HCT116 (cell line): ENCODE measurements around the gene RAPGEFL1. TPM values are rescaled to one million over a fixed set of nuclear protein-coding genes. Genes with fewer than 3 reads are reported as not detected.

ENCODE experiments used
- ATAC-seq: fragments of 200-7000 bp; cut with Tn5 transposase; 2 replicates; pipeline ENCODE4 v1.9.1; 2020; ENCODE audit warnings: mild to moderate bottlenecking, moderate library complexity
- BruUV-seq: library from RNA; stranded (reverse); fragments of 400-500 nt; replicated peaks from 2 replicates; lab custom pipeline; 2021; lab: Mats Ljungman, UMichigan
- CTCF ChIA-PET: fragments of 300-600 bp; sonication (Branson Sonifier 250); formaldehyde crosslinking; loops from one replicate; lab custom pipeline; 2021; ENCODE audit warnings: antibody characterized with exemption; lab: Charles Lee
- POLR2A ChIA-PET: fragments of 300-600, 350-600 bp; sonication (Branson Sonifier 250); formaldehyde crosslinking; loops from one replicate; lab custom pipeline; 2021; ENCODE audit warnings: antibody characterized with exemption; lab: Charles Lee
- RAD21 ChIA-PET, 2 experiments: fragments of 300-600 bp; sonication (Branson Sonifier 250); formaldehyde crosslinking; loops; one replicate each; lab custom pipeline; 2023; ENCODE audit warnings: low total read pairs in 2 of 2; ENCODE audit not compliant: uncharacterized antibody in 2 of 2, unreplicated experiment in 2 of 2, low non-redundant PET in 1 of 2; lab: Charles Lee
- DNase-seq: peaks from one replicate; pipeline ENCODE4 v3.0.0-alpha.2; 2010; ENCODE audit warnings: low read depth, low spot score
- H2AFZ ChIP-seq: fragments of 200-600 bp; shearing (Covaris generic), sonication (generic); 2 replicates; pipeline ENCODE4 v1.6.1; 2017; ENCODE audit warnings: low read depth, mixed run types, mixed read lengths, antibody characterized with exemption, low read length; ENCODE audit not compliant: poor library complexity, severe bottlenecking
- H3K27ac ChIP-seq: 2 replicates; pipeline ENCODE4 v1.5.1; 2012; ENCODE audit warnings: low read depth, low read length
- H3K27me3 ChIP-seq: fragments of 200-600 bp; sonication (generic); 2 replicates; pipeline ENCODE4 v1.6.1; 2016; ENCODE audit warnings: mixed run types, low read length, mixed read lengths; ENCODE audit not compliant: insufficient read depth
- H3K36me3 ChIP-seq, 2 experiments: fragments of 200-500 bp in 1 of 2; fragments of 200-600 bp in 1 of 2; sonication (Bioruptor generic) in 1 of 2; sonication (generic) in 1 of 2; 2 replicates each; pipeline versions ENCODE4 v1.5.1 to v1.6.1; 2014 to 2016; ENCODE audit warnings: low read length in 2 of 2, inconsistent platforms in 1 of 2, mixed read lengths in 1 of 2, mixed run types in 1 of 2; ENCODE audit not compliant: insufficient read depth in 2 of 2, control insufficient read depth in 1 of 2
- H3K4me1 ChIP-seq, 2 experiments: fragments of 200-600 bp in 1 of 2; sonication (generic) in 1 of 2; 2 replicates each; pipeline versions ENCODE4 v1.5.1 to v1.6.1; 2012 to 2017; ENCODE audit warnings: low read length in 2 of 2, inconsistent platforms in 1 of 2, mild to moderate bottlenecking in 1 of 2, mixed read lengths in 1 of 2, mixed run types in 1 of 2, moderate library complexity in 1 of 2; ENCODE audit not compliant: insufficient read depth in 2 of 2, control insufficient read depth in 1 of 2
- H3K4me2 ChIP-seq: fragments of 200-600 bp; sonication (generic); 2 replicates; pipeline ENCODE4 v1.6.1; 2017; ENCODE audit warnings: mixed run types, low read length, mixed read lengths
- H3K4me3 ChIP-seq, 2 experiments: fragments of 200-600 bp in 1 of 2; sonication (generic) in 1 of 2; replicated peaks in 1 of 2; 2 replicates each; pipeline ENCODE4 v1.5.1; 2011 to 2016; ENCODE audit warnings: low read length in 2 of 2, control low read depth in 1 of 2, low read depth in 1 of 2, mild to moderate bottlenecking in 1 of 2, mixed read lengths in 1 of 2, mixed run types in 1 of 2
- H3K79me2 ChIP-seq: fragments of 200-600 bp; sonication (generic); 2 replicates; pipeline ENCODE4 v1.6.1; 2017; ENCODE audit warnings: mild to moderate bottlenecking, mixed run types, low read length, moderate library complexity, mixed read lengths; ENCODE audit not compliant: insufficient read depth
- H3K9ac ChIP-seq: fragments of 200-600 bp; sonication (generic); 2 replicates; pipeline ENCODE4 v1.6.1; 2016; ENCODE audit warnings: low read length, mixed read lengths
- H3K9me2 ChIP-seq: fragments of 200-600 bp; sonication (generic), shearing (Covaris generic); 2 replicates; pipeline ENCODE4 v1.6.1; 2017; ENCODE audit warnings: mixed run types, mild to moderate bottlenecking, moderate library complexity; ENCODE audit not compliant: insufficient read depth
- H3K9me3 ChIP-seq, 2 experiments: fragments of 200-500 bp in 1 of 2; fragments of 200-600 bp in 1 of 2; sonication (Bioruptor generic) in 1 of 2; sonication (generic) in 1 of 2; 2 replicates each; pipeline ENCODE4 v1.6.1; 2014 to 2017; ENCODE audit warnings: low read length in 2 of 2, mixed read lengths in 2 of 2, inconsistent platforms in 1 of 2, low read depth in 1 of 2, mild to moderate bottlenecking in 1 of 2, mixed run types in 1 of 2, moderate library complexity in 1 of 2; ENCODE audit not compliant: control insufficient read depth in 1 of 2, insufficient read depth in 1 of 2
- H4K20me1 ChIP-seq: fragments of 200-600 bp; sonication (generic), shearing (Covaris generic); 2 replicates; pipeline ENCODE4 v1.6.1; 2017; ENCODE audit warnings: mixed run types, mild to moderate bottlenecking, moderate library complexity; ENCODE audit not compliant: insufficient read depth
- CBX3 ChIP-seq: IDR thresholded peaks from 2 replicates; pipeline ENCODE4 v1.6.1; 2012; ENCODE audit warnings: low read depth
- EGR1 ChIP-seq: IDR thresholded peaks from 2 replicates; pipeline ENCODE4 v1.6.1; 2012; ENCODE audit warnings: low read depth
- EZH2phosphoT487 ChIP-seq: fragments of 200-600 bp; IDR thresholded peaks from 2 replicates; pipeline ENCODE4 v1.6.1; 2018; ENCODE audit warnings: antibody characterized with exemption, borderline replicate concordance
- JUND ChIP-seq: IDR thresholded peaks from 2 replicates; pipeline ENCODE4 v1.6.1; 2012
- POLR2A ChIP-seq: IDR thresholded peaks from 2 replicates; pipeline ENCODE4 v1.7.0; 2011; ENCODE audit warnings: borderline replicate concordance; ENCODE audit not compliant: insufficient read depth, insufficient read length; ENCODE audit errors: extremely low read depth
- RAD21 ChIP-seq: IDR thresholded peaks from 2 replicates; pipeline ENCODE4 v1.6.1; 2012; ENCODE audit warnings: low read depth, mild to moderate bottlenecking
- SIN3A ChIP-seq: IDR thresholded peaks from 2 replicates; pipeline ENCODE4 v1.6.1; 2012; ENCODE audit warnings: low read depth
- SP1 ChIP-seq: IDR thresholded peaks from 2 replicates; pipeline ENCODE4 v1.6.1; 2012; ENCODE audit warnings: low read depth
- TCF7L2 ChIP-seq: IDR thresholded peaks from 2 replicates; pipeline ENCODE4 v1.7.0; 2011; ENCODE audit warnings: borderline replicate concordance, inconsistent platforms; ENCODE audit not compliant: insufficient read depth, insufficient read length; ENCODE audit errors: extremely low read depth
- YY1 ChIP-seq: IDR thresholded peaks from 2 replicates; pipeline ENCODE4 v1.6.1; 2011; ENCODE audit warnings: low read length, low read depth, moderate library complexity, mild to moderate bottlenecking; ENCODE audit not compliant: insufficient replicate concordance; ENCODE audit errors: extremely low read depth
- ZBTB33 ChIP-seq: IDR thresholded peaks from 2 replicates; pipeline ENCODE4 v1.6.1; 2011; ENCODE audit warnings: mild to moderate bottlenecking, low read length, moderate library complexity; ENCODE audit not compliant: insufficient replicate concordance; ENCODE audit errors: extremely low read depth
- ZFX ChIP-seq: fragments of 450-650 bp; IDR thresholded peaks from 2 replicates; pipeline ENCODE4 v1.6.1; 2017
- ZNF274 ChIP-seq: fragments of 200-500 bp; sonication (Bioruptor generic); IDR thresholded peaks from 2 replicates; pipeline ENCODE4 v1.6.1; 2014; ENCODE audit warnings: mild to moderate bottlenecking, low read depth, low read length, inconsistent platforms
- intact Hi-C: fragments of 100-400 bp; cut with micrococcal nuclease; formaldehyde crosslinking; loops from 2 replicates; pipeline ENCODE4 v1.10.0; 2022
- total RNA-seq: library from RNA; stranded (reverse); gene quantifications from one replicate; pipeline ENCODE4 v1.2.1, GENCODE V29; 2021; ENCODE audit not compliant: unreplicated experiment
- TF ChIP-seq, protein P1 (sequence below): IDR thresholded peaks from 2 replicates; pipeline ENCODE4 v1.6.1; 2012
- TF ChIP-seq, protein P2 (sequence below): IDR thresholded peaks from 2 replicates; pipeline ENCODE4 v1.6.1; 2012
- TF ChIP-seq, protein P3 (sequence below), 3 experiments: fragments of 200-600 bp in 1 of 3; sonication (generic) in 1 of 3; IDR thresholded peaks in 2 of 3; conservative IDR thresholded peaks in 1 of 3; 2 replicates each; pipeline ENCODE4 v1.5.1; 2012 to 2017; ENCODE audit warnings: low read depth in 2 of 3, low read length in 2 of 3, antibody characterized with exemption in 1 of 3, borderline replicate concordance in 1 of 3, control low read depth in 1 of 3, mild to moderate bottlenecking in 1 of 3, mixed read lengths in 1 of 3, mixed run types in 1 of 3, moderate library complexity in 1 of 3; ENCODE audit not compliant: insufficient read depth in 1 of 3

Gene RAPGEFL1
- total RNA-seq, 1 experiment from 2014 or later, result 9.7 TPM

GRCh38 chr17:40158438-40159013 lies 18.7 kb upstream of the RAPGEFL1 start:
- DNase-seq (no peak), ATAC-seq (no peak; the same call in 1 of the 2 replicates)
- H3K4me2 ChIP-seq, result no peak overlapping the region
- TF ChIP-seq ZNF274 (no peak), POLR2A (no peak), ZBTB33 (no peak), YY1 (no peak), JUND (no peak), SP1 (no peak), EGR1 (no peak), EZH2phosphoT487 (no peak), CBX3 (no peak), ZFX (no peak), SIN3A (no peak), TCF7L2 (no peak), RAD21 (no peak)
- TF ChIP-seq, protein P1, sequence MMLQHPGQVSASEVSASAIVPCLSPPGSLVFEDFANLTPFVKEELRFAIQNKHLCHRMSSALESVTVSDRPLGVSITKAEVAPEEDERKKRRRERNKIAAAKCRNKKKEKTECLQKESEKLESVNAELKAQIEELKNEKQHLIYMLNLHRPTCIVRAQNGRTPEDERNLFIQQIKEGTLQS, result no peak
- TF ChIP-seq, protein P2, sequence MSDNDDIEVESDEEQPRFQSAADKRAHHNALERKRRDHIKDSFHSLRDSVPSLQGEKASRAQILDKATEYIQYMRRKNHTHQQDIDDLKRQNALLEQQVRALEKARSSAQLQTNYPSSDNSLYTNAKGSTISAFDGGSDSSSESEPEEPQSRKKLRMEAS, result no peak
- TF ChIP-seq, protein P3, sequence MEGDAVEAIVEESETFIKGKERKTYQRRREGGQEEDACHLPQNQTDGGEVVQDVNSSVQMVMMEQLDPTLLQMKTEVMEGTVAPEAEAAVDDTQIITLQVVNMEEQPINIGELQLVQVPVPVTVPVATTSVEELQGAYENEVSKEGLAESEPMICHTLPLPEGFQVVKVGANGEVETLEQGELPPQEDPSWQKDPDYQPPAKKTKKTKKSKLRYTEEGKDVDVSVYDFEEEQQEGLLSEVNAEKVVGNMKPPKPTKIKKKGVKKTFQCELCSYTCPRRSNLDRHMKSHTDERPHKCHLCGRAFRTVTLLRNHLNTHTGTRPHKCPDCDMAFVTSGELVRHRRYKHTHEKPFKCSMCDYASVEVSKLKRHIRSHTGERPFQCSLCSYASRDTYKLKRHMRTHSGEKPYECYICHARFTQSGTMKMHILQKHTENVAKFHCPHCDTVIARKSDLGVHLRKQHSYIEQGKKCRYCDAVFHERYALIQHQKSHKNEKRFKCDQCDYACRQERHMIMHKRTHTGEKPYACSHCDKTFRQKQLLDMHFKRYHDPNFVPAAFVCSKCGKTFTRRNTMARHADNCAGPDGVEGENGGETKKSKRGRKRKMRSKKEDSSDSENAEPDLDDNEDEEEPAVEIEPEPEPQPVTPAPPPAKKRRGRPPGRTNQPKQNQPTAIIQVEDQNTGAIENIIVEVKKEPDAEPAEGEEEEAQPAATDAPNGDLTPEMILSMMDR (IDR thresholded peaks at IDR 0.05 in 2 of 3, conservative IDR thresholded peaks at IDR 0.05 in 1 of 3; ENCODE audit: borderline replicate concordance in 1 of 3, insufficient read depth in 1 of 3, low read depth in 2 of 3, low read length in 2 of 3), result no peak
- H3K27me3 ChIP-seq, result no peaks in the 10 kb centered on the region
- no TSS peak for BruUV-seq
- no peak overlapping the region for H2AFZ ChIP-seq
- intact Hi-C loops, result no loop called here
- ChIA-PET CTCF (interaction anchor here (1.2 kb wide), 1 partner anchor 10 kb away, joined by 3 read pairs; no protein-coding TSS in a partner anchor), RAD21 (no interaction called here), POLR2A (no interaction called here)
- H3K9ac ChIP-seq, result no peak overlapping the region
- H4K20me1 ChIP-seq, result no peaks in the 10 kb centered on the region
- H3K9me3 ChIP-seq, result no peaks in the 10 kb centered on the region
- H3K4me3 ChIP-seq, result no peak overlapping the region
- no peak overlapping the region for H3K27ac ChIP-seq
- no peaks in the 10 kb centered on the region for H3K9me2 ChIP-seq
- H3K4me1 ChIP-seq, result no peaks in the 10 kb centered on the region
- peaks cover 23 to 29% of the 10 kb centered on the region in 2 experiments for H3K36me3 ChIP-seq
- peaks cover 60% of the 10 kb centered on the region for H3K79me2 ChIP-seq
